OCI-LY3 (cell line): ENCODE results near the gene TTLL5.

ENCODE experiments used
- H2AFZ ChIP-seq: fragments of 200-600, 300-600 bp; shearing (Covaris generic); 2 replicates; pipeline ENCODE4 v1.6.0; 2014; ENCODE audit warnings: antibody characterized with exemption, low read depth, low read length
- H3K27ac ChIP-seq: fragments of 200-600, 300-600 bp; sonication (generic); 2 replicates; pipeline ENCODE4 v1.5.1; 2014; ENCODE audit warnings: mild to moderate bottlenecking, low read length, moderate library complexity, mixed read lengths
- H3K27me3 ChIP-seq: fragments of 200-600, 300-600 bp; sonication (generic); 2 replicates; pipeline ENCODE4 v1.6.1; 2014; ENCODE audit warnings: low read depth, low read length, mixed read lengths
- H3K36me3 ChIP-seq: fragments of 200-600, 300-600 bp; sonication (generic); replicated peaks from 2 replicates; pipeline ENCODE3; 2014; ENCODE audit warnings: low read depth, low read length, mixed read lengths
- H3K4me1 ChIP-seq: fragments of 300-600, 200-600 bp; sonication (generic); 2 replicates; pipeline ENCODE4 v1.6.1; 2014; ENCODE audit warnings: low read length, mixed read lengths
- H3K4me2 ChIP-seq: fragments of 200-600, 300-600 bp; sonication (generic); 2 replicates; pipeline ENCODE4 v1.6.1; 2014; ENCODE audit warnings: low read length, mixed read lengths
- H3K4me3 ChIP-seq: fragments of 300-600, 200-600 bp; sonication (generic); 2 replicates; pipeline ENCODE4 v1.5.1; 2014; ENCODE audit warnings: antibody characterized with exemption, mild to moderate bottlenecking, low read length, moderate library complexity
- H3K79me2 ChIP-seq: fragments of 300-600, 200-600 bp; shearing (Covaris generic); 2 replicates; pipeline ENCODE4 v1.6.1; 2014; ENCODE audit warnings: mild to moderate bottlenecking, low read length, mixed read lengths
- H3K9ac ChIP-seq: fragments of 300-600, 200-600 bp; shearing (Covaris generic); 2 replicates; pipeline ENCODE4 v1.6.0; 2014; ENCODE audit warnings: mild to moderate bottlenecking, low read length, moderate library complexity
- H3K9me3 ChIP-seq: fragments of 200-600, 300-600 bp; shearing (Covaris generic); 2 replicates; pipeline ENCODE4 v1.6.1; 2014; ENCODE audit warnings: low read length, mixed read lengths; ENCODE audit not compliant: insufficient read depth
- H4K20me1 ChIP-seq: fragments of 200-600, 300-600 bp; sonication (generic); 2 replicates; pipeline ENCODE4 v1.6.1; 2016; ENCODE audit warnings: low read length, mixed read lengths; ENCODE audit not compliant: insufficient read depth
- EZH2phosphoT487 ChIP-seq: fragments of 200-600 bp; shearing (Covaris generic); IDR thresholded peaks from 2 replicates; pipeline ENCODE4 v1.6.1; 2018; ENCODE audit warnings: antibody characterized with exemption, mixed run types, low read depth
- TF ChIP-seq, protein P1 (sequence below): fragments of 200-600, 300-600 bp; sonication (generic); IDR thresholded peaks from 2 replicates; pipeline ENCODE4 v1.5.1; 2014; ENCODE audit warnings: antibody characterized with exemption, low read length, low read depth

TTLL5 gene

GRCh38 chr14:75634848-75635247 lies 26.2 kb upstream of the TTLL5 start:
- no peak overlapping the region for H3K9ac ChIP-seq
- H3K79me2 ChIP-seq = no peaks in the 10 kb centered on the region
- H3K4me1 ChIP-seq = no peaks in the 10 kb centered on the region
- H3K4me2 ChIP-seq = no peak overlapping the region
- no peak overlapping the region for H3K4me3 ChIP-seq
- TF ChIP-seq, protein P1, sequence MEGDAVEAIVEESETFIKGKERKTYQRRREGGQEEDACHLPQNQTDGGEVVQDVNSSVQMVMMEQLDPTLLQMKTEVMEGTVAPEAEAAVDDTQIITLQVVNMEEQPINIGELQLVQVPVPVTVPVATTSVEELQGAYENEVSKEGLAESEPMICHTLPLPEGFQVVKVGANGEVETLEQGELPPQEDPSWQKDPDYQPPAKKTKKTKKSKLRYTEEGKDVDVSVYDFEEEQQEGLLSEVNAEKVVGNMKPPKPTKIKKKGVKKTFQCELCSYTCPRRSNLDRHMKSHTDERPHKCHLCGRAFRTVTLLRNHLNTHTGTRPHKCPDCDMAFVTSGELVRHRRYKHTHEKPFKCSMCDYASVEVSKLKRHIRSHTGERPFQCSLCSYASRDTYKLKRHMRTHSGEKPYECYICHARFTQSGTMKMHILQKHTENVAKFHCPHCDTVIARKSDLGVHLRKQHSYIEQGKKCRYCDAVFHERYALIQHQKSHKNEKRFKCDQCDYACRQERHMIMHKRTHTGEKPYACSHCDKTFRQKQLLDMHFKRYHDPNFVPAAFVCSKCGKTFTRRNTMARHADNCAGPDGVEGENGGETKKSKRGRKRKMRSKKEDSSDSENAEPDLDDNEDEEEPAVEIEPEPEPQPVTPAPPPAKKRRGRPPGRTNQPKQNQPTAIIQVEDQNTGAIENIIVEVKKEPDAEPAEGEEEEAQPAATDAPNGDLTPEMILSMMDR = no peak
- no peak for TF ChIP-seq EZH2phosphoT487
- no peaks in the 10 kb centered on the region for H3K9me3 ChIP-seq
- no peaks in the 10 kb centered on the region for H4K20me1 ChIP-seq
- no peak overlapping the region for H2AFZ ChIP-seq
- no peak overlapping the region for H3K27ac ChIP-seq
- no peaks in the 10 kb centered on the region for H3K36me3 ChIP-seq
- no peaks in the 10 kb centered on the region for H3K27me3 ChIP-seq

DNA sequence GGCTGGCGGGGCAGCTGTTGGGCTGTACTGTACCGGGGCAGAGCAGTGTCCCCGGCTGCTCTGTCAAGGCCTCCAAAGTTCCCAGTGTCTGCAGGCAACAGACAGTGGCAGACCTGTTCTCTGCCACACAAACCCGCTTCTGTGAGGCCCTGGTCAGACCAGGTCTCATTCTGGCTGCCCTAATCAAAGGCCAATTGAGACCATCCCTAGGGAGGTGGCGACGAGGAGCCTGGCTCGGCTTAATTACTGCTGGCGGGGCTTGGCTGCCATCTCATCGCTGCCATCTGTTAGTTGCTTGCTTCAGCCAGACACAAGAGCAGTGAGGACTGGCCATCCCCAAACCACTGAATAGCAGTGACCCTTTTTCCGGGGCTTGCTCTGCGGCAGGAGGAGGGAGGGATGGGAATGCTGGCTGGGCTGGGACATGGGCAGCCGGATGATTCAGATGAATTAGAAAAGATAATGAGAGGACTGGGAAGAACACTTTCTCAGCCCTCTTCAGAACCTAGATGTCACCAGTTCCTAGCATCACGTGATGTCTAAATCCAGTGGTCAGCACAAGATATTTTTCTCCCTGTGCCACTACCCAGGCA lies 24.9 kb upstream of the TTLL5 start:
- Histone ChIP-seq H3K4me1 (no peaks in the 10 kb centered on the region), H3K27ac (no peak overlapping the region), H4K20me1 (no peaks in the 10 kb centered on the region), H3K4me3 (no peak overlapping the region), H3K4me2 (no peak overlapping the region), H3K9me3 (no peaks in the 10 kb centered on the region), H2AFZ (no peak overlapping the region), H3K79me2 (no peaks in the 10 kb centered on the region), H3K9ac (no peak overlapping the region), H3K27me3 (no peaks in the 10 kb centered on the region), H3K36me3 (no peaks in the 10 kb centered on the region)
- no peak for TF ChIP-seq EZH2phosphoT487
- TF ChIP-seq, protein P1 = no peak

- Histone ChIP-seq H2AFZ (no peak overlapping the region), H3K9me3 (no peaks in the 10 kb centered on the region), H3K4me3 (no peak overlapping the region), H3K27ac (no peak overlapping the region), H3K4me2 (no peak overlapping the region), H4K20me1 (no peaks in the 10 kb centered on the region), H3K9ac (no peak overlapping the region), H3K4me1 (no peaks in the 10 kb centered on the region), H3K36me3 (no peaks in the 10 kb centered on the region), H3K27me3 (no peaks in the 10 kb centered on the region), H3K79me2 (no peaks in the 10 kb centered on the region)
- TF ChIP-seq, protein P1 = no peak
- TF ChIP-seq EZH2phosphoT487 = no peak
Measured at GRCh38 chr14:75640876-75641275, 20.2 kb upstream of the TTLL5 start.

DNA sequence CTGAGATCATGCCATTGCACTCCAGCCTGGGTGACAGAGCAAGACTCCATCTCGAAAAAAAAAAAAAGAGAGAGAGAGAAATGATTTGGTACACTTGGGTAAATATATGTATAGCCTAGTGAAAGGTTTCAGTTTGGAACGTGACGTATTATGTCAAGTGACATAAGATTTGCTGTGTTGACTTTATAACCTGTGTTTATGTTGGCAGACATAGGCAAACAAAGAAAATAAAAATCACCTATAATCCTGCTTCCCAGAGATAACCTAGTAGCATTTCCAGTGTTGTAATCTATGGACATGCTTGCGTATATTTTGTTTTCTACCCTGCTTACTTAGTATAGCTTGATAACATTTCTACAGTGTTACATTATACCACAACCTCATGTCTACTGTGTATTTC lies 17.1 kb upstream of the TTLL5 start:
- no peaks in the 10 kb centered on the region for H3K27me3 ChIP-seq
- no peaks in the 10 kb centered on the region for H3K4me1 ChIP-seq
- no peak overlapping the region for H3K4me2 ChIP-seq
- H2AFZ ChIP-seq = no peak overlapping the region
- no peak overlapping the region for H3K27ac ChIP-seq
- H3K9ac ChIP-seq = no peak overlapping the region
- H4K20me1 ChIP-seq = no peaks in the 10 kb centered on the region
- H3K79me2 ChIP-seq = no peaks in the 10 kb centered on the region
- TF ChIP-seq, protein P1 = no peak
- TF ChIP-seq EZH2phosphoT487 = no peak
- no peak overlapping the region for H3K4me3 ChIP-seq
- peaks cover 23% of the 10 kb centered on the region for H3K36me3 ChIP-seq
- H3K9me3 ChIP-seq = no peaks in the 10 kb centered on the region
